UCSD-AML1 (cell line): ENCODE results near the gene CAMSAP1.
"Not testable (repeated sequence)": the region's sequence is repeated elsewhere in the genome, so short reads cannot be mapped to it uniquely, and the experiment has no call there.

Source experiments
- DNase-seq: peaks from one replicate; lab custom pipeline; 2025; ENCODE audit not compliant: unreplicated experiment; lab: John Stamatoyannopoulos, UW

The CAMSAP1 gene

DNA sequence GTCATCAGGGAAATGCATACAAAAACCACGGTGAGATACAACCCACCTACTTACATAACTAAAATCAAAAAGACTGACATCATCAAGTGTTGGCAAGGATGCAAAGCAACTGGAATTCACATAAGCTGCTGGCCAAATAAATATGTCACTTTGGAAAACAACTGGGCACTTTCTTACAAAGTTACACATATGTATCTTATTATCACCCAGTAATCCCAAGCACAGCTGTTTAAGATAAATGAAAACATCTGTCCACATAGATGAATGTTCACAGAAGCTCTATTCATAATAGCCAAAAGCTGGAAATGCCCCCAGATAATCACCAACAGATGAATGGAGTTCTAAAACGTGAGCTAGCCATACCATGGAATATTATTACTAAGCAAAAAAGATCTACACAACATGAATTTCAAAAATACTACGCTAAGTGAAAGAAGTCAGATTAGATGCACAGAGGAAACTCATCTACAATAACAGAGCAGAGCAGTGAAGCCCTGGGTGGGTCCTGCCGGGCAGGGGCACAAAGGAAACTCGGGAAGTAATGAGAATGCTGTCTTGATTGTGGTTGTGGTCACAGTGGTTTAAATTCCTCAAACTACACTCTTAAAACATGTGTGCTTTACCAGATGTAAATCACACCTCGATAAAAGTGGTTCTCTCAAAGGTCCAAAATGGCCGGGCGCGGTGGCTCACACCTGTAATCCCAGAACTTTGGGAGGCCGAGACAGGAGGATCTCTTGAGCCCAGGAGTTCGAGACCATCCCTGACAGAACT is 8.5 kb downstream of the CAMSAP1 start:
- DNase-seq, result no peak

DNA sequence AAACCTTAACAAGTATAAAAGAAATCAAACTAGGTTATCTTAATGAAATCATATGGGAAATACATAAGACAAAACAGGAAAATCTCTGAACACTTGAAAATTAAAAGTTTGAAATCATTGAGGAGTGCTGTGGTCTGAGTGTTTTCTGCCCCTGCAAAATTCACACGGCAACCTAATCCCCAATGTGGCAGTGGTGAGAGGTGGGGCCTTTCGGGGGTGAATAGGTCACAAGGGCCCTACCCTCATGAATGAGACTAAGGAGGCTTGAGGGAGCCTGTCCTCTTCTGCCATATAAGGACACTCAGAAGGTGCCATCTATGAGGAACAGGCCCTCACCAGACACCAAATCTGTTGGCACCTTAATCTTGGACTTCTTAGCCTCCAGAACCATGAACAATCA is 10.7 kb downstream of the CAMSAP1 start:
- DNase-seq, result no peak

DNA sequence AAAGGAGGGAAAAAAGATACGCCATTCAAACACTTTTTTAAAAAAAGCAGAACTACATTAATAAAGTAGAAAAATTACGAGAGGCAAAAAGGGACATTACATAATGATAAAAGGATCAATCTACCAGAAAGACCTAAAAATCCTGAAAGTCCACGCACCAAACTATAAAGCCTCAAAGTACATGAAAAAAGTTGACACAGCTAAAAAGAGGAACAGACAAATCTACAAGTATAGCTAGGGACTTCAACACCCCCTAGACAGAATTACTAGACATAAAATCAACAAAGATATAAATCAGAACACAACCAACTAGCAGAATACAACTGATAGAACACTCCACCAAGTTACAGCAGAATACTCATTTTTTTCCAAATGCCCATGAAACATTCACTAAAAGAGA is 11.1 kb downstream of the CAMSAP1 start:
- no peak for DNase-seq

DNA sequence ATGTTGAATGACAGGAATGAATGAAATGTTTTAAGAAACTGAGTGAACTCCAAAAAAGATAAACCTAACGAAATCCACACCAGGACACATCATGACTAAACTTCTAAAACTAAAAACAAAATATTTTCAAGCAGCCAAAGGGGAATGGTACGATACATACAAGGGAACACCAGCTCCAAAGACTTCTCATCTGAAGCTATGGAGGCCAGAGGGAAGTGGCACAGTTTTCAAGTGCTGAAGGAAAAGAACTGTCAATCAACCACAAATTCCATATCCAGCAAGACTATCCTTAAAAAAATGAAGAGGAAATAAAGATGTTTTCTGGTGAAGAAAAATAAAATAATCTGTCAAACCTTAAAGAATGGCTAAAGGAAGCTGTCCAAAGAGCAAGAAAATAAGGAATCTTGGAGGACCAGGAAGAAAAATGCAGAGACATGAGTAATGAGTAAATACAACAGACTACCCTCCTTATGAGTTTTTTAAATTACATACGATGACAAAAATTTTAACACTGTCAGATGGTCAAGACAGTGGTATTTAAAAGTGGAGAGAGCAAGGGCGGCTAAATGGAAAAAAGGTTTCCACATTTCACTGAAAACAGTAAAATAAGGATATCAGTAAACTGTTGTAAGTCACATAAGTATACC is 12.0 kb downstream of the CAMSAP1 start:
- DNase-seq, result no peak

DNA sequence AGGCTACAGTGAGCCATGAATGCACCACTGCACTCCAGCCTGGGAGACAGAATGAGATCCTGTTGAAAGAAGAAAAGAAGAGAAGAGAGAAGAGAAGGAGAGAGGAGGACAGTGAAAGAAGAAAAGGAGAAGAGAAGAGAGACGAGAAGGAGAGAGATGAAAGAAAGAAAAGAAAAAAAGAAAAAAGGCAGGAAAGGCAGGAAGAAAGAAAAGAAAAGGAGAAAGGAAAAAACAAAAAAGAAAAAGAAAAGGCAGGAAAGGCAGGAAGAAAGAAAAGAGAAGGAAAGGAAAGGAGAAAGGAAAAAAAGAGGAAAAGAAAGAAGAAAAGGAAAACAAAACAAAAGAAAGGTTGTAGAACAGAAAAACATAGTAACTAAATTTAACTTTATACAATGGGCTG is 14.2 kb downstream of the CAMSAP1 start:
- DNase-seq, result no peak

DNA sequence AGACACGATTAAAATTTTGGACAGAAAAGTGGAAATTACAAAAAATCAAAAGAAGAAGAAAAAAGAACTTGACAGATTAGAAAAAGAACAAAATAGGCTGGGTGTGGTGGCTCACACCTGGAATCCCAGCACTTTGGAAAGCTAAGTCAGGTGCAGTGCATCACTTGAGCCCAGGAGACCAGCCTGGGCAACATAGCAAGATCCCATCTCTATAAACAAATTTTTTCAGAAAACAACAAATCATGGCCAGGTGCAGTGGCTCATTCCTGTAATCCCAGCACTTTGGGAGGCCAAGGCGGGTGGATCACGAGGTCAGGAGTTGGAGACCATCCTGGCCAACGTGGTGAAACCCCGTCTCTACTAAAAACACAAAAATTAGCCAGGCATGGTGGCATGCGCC is 15.0 kb downstream of the CAMSAP1 start:
- DNase-seq, result not testable (repeated sequence)

DNA sequence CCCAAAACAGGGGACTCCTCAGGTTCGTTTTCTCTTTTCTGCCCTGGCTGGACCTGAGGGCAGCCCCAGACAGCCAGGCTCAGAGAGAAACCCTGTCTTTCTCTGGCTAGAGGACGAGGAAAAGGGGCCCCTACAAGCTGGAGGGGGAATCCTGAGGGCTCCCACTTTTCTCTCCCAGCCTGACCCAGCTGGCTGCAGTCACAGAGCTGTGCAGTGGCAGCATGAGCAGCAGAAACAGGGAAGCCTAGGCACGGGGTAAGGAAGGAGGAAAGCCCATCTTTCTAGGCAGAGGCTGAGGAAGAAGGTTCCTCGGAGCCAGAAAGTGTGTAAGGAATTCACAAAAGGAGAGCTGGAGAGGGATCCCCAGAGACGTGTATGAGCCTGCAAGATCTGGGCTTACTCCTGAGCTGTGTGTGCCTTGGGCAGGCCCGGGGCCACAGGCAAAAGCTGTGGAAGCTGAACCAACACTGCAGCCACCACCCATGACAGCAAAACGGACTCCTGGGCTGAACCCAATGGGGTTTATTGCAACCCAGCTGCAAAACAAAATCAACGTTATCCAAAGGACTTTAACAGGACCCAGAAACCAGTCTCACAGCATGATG is 16.2 kb downstream of the CAMSAP1 start:
- no peak for DNase-seq

DNA sequence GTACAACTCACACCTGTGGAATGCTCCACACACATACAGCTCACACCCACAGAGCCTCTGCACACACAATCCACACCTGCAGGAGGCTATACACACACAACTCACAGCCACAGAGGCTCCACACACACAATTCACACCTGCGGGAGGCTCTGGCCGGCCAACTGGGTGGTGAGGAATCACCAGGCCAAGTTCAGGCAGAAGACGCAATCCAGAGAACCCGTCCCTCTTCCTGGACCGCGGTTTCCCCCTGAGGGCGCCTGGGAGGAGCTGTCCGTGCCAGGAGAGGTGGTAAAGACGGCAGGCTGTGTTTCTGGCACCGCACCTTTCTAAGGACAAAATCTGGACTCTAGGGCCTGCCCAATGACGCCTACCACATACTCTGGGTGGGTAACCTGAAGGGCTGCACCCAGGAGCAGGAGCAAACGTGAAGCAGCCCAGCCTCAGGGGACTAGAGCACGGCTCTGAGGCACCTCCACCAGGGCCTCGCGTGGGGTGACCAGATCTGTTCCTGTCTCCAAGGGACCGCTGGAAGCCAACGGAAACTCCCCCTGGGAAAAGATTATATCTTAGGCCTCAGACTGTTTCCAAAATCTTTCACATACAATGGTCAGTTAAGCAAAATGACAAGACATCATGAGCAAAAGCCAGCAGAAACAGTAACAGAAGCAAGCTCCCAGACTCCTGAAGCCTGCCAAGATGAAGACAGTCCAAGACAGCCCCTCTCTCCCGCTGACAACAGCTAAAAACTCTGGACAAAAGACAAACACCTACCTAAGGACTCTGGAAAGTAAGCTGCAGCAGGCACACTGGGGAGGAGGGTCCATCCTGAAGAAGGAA is 16.9 kb downstream of the CAMSAP1 start:
- no peak for DNase-seq

DNA sequence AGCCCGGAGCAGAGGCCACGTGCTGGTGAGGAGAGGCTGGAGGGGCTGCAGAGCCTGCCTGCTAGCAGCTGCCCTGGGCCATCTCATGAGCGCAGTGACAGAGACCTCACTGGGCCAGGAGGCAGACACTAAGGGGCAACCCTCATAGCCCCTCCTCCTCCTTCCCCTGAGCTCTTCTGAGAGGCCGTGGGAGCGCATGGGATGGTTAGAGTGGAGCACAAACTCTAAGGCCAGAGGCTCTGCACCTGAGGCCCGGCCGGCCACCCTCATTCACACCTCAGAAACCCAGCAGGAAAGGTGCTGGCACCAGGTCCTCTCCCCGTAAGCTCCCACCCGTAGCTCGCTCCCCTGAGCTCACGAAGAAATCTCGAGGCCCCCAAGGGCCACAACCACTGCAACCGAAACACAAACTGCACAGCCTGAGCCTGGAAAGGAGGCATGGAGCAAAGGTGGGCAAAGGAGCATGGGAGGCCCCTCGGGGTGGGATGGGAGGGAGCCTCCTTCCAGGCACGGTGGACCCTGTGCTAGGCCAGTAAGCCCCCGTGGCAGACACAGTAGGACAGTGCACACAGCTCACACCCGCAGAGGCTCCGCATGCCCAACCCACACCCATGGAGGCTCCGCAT is 17.7 kb downstream of the CAMSAP1 start:
- DNase-seq, result no peak

DNA sequence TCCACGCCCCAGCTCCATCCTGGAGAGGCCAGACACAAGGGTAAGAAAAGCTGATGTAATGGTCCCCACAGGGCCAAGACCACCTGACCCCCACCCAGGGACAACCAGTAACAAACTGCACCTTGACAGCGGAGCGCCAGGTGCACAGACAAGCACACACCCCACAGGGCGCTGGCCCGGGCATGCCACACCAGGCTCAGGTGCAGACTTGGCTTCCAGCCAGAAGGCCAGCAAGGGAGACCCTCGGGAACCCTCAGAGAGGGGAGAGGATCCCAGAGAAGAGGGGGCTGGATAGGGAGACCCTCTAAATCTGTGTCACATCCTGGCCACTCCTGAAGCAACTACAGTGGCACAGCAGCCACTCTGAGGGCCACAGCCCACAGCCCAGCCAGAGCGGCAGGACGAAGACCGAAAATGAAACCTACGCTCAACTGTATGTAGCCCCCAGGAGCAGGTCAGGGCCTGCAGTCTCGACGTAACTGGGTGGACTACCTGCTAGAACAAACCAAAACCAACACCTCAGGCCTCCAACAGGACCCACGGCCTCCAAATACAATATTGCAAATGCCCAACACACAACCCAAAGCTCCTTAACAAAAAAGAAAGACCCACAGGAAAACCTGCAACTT is 18.5 kb downstream of the CAMSAP1 start:
- DNase-seq, result no peak

DNA sequence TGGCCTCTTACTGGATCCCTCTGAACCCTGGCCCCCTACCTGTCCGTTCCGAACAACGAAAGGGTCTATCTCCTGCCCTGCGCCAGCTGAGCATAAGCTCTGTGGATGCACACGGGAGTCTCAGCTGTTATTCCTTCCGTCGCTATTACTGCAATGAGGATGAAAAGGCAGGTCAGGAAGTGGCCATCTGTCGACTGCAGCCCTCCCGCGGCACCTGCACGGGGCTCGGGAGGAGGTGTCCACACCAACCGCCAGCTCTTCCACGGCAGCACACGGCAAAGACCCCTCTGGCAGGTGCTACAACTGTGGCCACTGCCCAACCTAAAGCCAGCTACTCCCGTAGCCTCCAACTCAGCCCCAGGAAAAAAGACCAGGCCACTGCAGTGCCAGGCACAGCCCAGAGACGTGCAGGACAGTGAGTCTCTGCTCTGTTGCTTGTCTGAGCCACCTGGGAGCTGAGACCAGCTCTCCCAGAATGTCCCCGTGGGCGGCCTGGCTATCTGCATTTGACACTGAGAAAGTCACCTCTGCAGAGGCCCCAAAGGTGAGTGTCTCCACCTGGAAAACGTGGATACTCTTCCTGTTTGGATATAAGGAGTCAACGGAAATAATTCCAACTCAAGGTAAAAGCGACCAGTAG is 19.1 kb downstream of the CAMSAP1 start:
- no peak for DNase-seq

DNA sequence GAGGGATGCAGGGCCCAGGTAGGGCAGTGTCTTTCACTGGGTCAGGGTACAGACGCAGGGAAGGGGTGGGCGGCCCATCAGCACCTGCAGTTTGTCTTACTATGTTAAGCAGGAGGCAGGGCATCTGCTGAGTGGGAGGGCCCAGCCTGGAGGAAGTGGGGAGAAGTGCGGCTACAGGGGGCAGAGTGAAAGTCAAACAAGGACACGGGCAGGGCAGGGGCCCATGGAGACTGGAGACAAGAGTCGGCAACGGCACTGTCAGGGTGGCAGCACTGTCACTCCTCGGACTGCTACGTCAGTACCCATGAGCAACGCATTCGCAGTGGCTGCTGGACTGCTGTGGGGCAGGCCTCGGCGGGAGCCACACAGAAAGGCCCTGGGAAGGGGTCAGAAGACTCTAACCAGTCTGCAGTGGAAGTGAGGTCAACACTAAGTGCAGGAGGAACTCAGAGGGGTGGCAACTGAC is 19.7 kb downstream of the CAMSAP1 start:
- DNase-seq, result peak; percentile 56

DNA sequence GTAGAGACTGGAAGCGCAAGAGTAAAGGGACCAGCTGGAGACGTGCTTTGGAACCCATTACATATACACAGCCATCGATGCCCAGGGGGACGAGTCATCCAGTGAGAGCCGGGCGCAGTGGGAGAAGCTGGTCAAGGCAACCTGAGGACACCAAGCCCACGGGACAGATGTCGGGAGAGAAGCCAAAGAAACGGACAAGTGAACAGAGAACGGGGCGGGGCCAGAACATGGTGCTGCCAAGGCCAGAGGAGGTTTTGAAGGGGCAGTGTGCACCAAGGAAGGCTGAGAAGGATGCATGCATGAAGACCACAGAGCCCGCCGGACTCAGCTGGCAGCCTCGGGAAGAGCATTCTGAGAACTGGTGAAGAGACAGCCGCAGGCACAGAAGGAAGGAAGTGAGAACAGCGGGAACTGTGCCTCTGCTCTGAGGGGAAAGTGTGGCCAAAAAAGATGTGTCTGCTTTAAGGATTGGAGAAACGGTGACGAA is 20.3 kb downstream of the CAMSAP1 start:
- peak; percentile 60 for DNase-seq

DNA sequence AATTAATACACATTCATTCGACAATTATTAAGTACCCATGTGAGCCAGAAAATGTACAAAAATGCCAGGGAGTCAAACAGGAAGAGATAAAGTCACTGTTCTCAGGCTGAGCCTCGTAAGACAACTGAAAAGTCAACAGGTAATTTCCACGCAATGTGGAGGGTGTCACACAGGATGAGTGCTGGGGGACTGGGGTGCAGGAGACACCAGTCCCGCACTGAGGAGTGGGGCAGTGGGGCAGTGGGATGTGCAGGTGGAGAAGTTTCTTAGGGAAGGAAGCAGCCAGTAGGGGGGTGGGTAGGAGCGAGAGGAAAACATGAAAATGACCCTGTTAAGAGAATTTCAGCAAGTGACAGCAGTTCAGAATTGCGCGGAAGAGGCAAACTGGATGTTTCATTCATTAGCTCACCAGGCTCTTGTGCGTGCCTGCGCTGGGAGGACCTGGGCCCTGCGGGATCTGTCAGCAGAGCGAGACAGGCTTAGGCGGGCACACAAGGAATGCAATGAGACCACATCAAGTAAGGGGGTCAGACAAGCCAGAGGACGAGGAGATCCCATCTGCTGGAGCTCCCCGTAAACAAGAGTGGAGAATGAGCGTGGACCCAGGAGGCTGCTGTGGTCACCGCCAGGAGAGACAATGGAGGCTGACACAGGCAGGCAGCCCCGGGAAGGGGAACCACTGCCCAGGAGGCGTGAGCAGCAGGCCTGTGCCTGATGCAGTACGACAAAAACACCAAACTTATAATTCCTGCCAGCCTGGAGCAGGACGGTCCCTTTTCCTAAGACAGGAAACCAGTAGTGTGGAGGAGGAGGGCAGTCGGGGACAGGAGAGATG is 21.0 kb downstream of the CAMSAP1 start:
- DNase-seq, result no peak

DNA sequence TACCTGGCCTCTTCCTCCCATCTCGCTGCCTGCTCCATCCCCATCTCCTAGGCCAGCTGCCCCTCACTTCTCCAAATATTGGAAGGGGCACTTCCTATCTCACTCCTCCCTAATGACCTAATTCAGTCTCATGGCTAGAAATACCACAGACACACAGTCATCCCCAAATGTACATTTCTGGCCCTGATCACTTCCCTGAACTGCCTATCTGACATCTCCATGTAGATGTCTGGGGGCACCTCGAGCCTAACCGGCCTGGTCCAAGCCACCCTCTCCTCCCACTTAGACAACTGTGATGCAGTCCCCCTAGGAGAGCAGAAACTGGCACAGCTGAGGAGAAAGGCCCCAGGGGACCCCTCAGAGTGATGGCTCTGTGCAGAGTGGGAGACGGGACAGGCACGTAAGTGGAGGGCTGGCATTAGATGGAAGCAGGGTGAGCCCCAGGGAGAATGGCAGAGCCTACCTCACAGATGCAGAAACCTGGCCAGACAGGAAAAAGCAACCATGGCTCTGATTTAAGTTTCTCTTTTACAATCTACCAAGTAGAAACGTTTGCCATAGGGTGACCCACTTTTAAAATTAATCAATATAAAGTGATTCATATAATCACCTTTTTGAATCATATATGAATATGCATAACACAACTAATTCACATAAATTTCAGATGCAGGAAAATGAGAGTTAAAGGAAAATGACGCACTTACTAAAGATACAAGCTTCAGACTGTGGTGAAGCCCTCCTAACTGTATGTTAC is 22.1 kb downstream of the CAMSAP1 start:
- DNase-seq, result no peak

DNA sequence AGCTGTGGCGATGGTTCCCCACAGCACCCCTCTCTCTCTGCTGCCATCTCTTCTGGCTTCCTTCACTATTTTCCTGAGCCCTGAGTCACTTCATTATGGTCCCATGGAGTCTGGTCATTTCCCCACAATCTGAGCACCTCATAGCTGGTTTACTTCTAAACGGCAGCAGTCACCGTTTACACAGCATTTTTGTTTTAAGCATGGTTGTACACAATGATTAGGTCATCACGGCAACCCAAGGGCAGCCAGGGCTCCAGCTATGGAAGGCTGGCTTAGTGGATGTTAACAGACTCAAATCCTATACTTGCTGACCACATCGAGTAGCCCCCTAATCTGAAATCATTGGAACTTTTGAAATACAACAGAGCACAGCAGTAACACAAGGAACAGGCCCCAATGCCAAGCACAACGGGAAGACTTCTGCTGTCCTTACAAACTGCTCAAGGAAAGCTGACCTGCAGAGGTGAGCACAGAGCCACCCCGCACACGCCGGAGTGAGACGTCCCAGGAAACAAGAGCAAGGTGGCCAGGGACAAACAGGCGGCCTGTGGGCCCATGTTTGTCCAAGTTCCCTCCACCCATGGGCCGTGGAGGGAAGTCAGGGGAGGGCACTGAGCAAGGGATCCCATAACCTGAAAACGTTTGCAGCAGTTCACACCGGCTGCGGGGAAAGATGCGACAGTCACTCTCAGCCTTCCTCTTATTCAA is 22.9 kb downstream of the CAMSAP1 start:
- DNase-seq, result no peak

DNA sequence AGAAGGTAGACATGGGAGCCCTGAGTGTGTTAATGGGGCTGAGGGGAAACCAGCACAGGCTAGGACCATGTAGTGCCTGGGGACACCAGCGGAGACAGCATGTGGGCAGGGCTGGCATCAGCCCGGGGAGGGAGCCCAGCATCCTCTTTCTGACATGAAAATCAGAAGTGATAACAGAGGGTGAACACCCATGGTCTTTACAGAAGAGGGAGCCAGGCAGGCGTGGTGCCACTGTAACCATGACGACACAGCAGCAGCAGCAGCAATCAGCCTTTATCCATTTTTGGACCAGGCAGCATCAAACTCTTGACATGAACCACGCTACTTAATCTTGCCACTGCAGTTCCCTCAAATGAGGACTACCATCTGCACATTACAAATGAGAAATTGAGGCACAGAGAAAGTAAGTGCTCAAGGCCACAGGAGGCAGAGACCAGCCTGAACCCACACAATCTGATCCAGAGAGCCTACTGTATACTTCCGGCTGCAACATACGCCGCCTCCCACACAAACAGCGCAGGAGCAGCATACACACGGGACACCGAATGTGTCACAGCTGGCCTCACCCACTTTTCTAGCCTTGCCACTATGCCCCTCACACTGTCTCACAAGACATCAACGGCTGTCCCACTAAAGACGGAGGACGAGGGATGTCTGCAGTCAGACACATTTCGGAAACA is 23.8 kb downstream of the CAMSAP1 start:
- no peak for DNase-seq
